ENCODE measurements around the gene CD3G. TPM values are rescaled to one million over a fixed set of nuclear protein-coding genes. Genes with fewer than 3 reads are reported as not detected.

Gene CD3G
- total RNA-seq, 4 donors from 2014 or later: 0.85 to 4.0 (median 1.4) TPM

DNA sequence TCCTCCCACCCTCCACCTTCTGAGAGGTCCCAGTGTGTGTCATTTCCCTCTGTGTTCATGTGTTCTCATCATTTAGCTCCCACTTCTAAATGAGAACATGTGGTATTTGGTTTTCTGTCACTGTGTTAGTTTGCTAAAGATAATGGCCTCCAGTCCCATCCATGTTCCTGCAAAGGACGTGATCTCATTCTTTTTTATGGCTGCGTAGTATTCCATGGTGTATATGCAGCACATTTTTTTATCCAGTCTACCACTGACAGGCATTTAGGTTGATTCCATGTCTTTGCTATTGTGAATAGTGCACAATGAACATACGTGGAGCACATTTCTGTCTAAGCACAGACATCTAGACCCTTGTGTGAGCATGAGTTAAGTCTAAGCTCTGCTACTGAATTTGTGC is 33.9 kb upstream of the CD3G start:
- intact Hi-C loops (cut with DNase I): no loop called here
- no peaks in the 10 kb centered on the region for H3K9me3 ChIP-seq
- TF ChIP-seq, protein P1, sequence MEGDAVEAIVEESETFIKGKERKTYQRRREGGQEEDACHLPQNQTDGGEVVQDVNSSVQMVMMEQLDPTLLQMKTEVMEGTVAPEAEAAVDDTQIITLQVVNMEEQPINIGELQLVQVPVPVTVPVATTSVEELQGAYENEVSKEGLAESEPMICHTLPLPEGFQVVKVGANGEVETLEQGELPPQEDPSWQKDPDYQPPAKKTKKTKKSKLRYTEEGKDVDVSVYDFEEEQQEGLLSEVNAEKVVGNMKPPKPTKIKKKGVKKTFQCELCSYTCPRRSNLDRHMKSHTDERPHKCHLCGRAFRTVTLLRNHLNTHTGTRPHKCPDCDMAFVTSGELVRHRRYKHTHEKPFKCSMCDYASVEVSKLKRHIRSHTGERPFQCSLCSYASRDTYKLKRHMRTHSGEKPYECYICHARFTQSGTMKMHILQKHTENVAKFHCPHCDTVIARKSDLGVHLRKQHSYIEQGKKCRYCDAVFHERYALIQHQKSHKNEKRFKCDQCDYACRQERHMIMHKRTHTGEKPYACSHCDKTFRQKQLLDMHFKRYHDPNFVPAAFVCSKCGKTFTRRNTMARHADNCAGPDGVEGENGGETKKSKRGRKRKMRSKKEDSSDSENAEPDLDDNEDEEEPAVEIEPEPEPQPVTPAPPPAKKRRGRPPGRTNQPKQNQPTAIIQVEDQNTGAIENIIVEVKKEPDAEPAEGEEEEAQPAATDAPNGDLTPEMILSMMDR (IDR thresholded peaks at IDR 0.05): no peak
- H3K27ac ChIP-seq: no peak overlapping the region
- DNase-seq: no peak
- H3K36me3 ChIP-seq: no peaks in the 10 kb centered on the region
- no peak overlapping the region for H3K4me3 ChIP-seq
- 84% methylated on average over 3 of the region's 3 CpGs for WGBS, 2 donors
- H3K4me1 ChIP-seq: peaks cover 0 to 10% (median 2%) of the 10 kb centered on the region in 3 donors
- H3K27me3 ChIP-seq: peaks cover 0 to 35% (median 0%) of the 10 kb centered on the region in 4 donors

DNA sequence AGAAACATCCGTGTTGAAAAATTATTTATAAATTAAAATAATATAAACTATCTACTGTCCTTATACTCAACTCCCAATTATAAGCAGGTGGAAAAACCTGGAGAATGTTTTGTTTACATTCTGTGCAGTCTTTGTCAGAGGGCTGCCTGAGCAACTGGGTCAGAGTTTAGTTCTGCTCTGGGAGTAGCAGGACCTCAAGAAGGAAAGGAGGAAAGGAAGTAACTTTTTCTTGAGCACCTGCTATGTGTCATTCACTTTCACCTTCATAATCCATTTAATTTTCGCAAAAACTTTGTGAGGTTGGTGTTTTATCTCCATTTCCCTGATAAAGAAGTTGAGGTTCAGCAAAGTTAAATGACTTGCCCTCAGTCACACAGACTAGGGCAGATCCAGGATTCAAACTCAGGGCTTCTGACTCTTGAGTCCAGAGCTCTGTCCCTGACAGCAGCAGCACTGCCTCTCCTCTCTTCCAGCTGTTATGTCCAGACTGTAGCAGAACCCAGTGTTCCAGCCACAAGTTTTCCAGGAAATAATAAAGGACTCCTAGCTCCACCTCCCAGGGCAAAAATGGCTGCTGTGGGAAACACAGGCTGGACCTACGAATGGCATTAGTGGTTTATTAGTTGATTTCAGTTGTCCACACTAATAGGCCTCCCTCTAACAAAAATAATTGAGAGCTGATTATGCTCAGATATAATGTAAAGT is 33.2 kb upstream of the CD3G start:
- Histone ChIP-seq H3K27me3 (peaks cover 0 to 38% (median 0%) of the 10 kb centered on the region in 4 donors), H3K9me3 (no peaks in the 10 kb centered on the region), H3K27ac (no peak overlapping the region), H3K36me3 (no peaks in the 10 kb centered on the region), H3K4me1 (peaks cover 3 to 16% (median 9%) of the 10 kb centered on the region in 3 donors), H3K4me3 (no peak overlapping the region)
- DNase-seq: no peak
- TF ChIP-seq POLR2A (IDR thresholded peaks at IDR 0.05): no peak
- intact Hi-C loops (cut with DNase I): no loop called here
- WGBS, 2 donors: 61 to 70% methylated on average over 2 to 3 of the region's 3 CpGs

DNA sequence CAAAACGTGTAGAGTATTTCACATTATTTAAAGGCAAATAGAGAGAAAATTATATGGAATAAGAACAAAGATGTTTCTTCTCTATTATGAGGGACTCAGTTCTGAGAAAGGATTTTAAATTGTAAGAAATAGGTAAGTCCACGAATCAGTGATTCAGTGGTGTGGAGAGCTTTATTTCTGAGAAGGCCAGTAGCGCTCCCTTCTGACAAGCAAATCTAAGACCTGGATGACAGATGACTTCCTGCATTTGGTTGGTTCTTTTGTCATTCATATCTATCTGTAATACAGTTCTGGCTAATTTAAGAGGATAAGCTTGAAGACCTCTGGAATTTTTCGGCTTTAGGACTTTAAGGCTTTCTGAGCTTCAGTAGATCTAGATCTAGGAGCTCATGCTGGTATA is 32.6 kb upstream of the CD3G start:
- Histone ChIP-seq H3K4me1 (peaks cover 8 to 22% (median 15%) of the 10 kb centered on the region in 3 donors), H3K9me3 (no peaks in the 10 kb centered on the region), H3K36me3 (no peaks in the 10 kb centered on the region), H3K4me3 (no peak overlapping the region), H3K27ac (no peak overlapping the region), H3K27me3 (peaks cover 0 to 38% (median 0%) of the 10 kb centered on the region in 4 donors)
- intact Hi-C loops (cut with DNase I): no loop called here
- WGBS, 2 donors: 53 to 63% methylated on average over 4 of the region's 4 CpGs
- no peak for TF ChIP-seq POLR2A (IDR thresholded peaks at IDR 0.05)
- TF ChIP-seq, protein P1 (IDR thresholded peaks at IDR 0.05): no peak
- DNase-seq: no peak

DNA sequence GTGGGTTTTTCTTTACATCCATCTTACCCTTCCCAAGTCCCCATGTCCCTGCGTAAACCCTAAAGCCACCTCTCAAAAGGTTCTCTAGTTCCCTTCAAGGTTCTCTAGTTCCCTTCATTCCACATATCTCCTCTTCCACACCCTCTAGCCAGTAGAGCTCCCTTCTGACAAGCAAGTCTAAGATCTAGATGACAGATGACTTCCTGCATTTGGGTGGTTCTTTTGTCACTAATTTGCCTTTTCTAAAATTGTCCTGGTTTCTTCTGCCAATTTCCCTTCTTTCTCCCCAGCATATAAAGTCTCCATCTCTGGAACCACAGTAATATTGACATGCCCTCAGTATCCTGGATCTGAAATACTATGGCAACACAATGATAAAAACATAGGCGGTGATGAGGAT is 31.8 kb upstream of the CD3G start:
- H3K4me3 ChIP-seq: no peak overlapping the region
- no peak for DNase-seq
- WGBS, 2 donors: 84 to 91% methylated on average over 2 of the region's 2 CpGs
- TF ChIP-seq POLR2A (IDR thresholded peaks at IDR 0.05): no peak
- TF ChIP-seq, protein P1 (IDR thresholded peaks at IDR 0.05): no peak
- H3K27ac ChIP-seq: no peak overlapping the region
- H3K4me1 ChIP-seq: peaks cover 15 to 30% (median 21%) of the 10 kb centered on the region in 3 donors
- no peaks in the 10 kb centered on the region for H3K9me3 ChIP-seq
- H3K36me3 ChIP-seq: no peaks in the 10 kb centered on the region
- intact Hi-C loops (cut with DNase I): no loop called here
- peaks cover 0 to 46% (median 0%) of the 10 kb centered on the region in 4 donors for H3K27me3 ChIP-seq

DNA sequence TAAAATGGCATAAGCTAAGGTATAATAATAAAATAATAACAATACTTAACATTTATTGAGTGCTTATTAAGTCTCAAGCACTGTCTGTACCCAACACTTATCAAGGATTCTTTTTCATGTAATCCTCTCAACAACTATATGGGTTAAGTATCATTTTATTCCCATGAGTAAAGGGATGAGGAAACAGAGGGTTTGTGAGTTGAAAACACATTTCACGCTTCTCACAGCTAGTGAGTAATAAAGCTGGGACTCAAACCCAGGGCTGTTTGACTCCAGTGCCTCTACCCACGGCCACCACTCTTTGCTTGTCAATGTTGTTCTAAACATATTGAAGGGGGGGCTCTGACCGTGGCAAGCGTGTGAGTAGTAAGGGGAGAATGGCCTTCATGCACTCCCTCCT is 30.9 kb upstream of the CD3G start:
- H3K4me3 ChIP-seq: no peak overlapping the region
- intact Hi-C loops (cut with DNase I): no loop called here
- 55 to 56% methylated on average over 4 of the region's 4 CpGs for WGBS, 2 donors
- DNase-seq: no peak
- H3K9me3 ChIP-seq: no peaks in the 10 kb centered on the region
- peaks cover 0 to 48% (median 0%) of the 10 kb centered on the region in 4 donors for H3K27me3 ChIP-seq
- no peaks in the 10 kb centered on the region for H3K36me3 ChIP-seq
- TF ChIP-seq, protein P1 (IDR thresholded peaks at IDR 0.05): no peak
- TF ChIP-seq POLR2A (IDR thresholded peaks at IDR 0.05): no peak
- peaks cover 16 to 32% (median 23%) of the 10 kb centered on the region in 3 donors for H3K4me1 ChIP-seq
- H3K27ac ChIP-seq: no peak overlapping the region
